Measurements from ENCODE around the gene SLC6A17.

Gene SLC6A17

DNA sequence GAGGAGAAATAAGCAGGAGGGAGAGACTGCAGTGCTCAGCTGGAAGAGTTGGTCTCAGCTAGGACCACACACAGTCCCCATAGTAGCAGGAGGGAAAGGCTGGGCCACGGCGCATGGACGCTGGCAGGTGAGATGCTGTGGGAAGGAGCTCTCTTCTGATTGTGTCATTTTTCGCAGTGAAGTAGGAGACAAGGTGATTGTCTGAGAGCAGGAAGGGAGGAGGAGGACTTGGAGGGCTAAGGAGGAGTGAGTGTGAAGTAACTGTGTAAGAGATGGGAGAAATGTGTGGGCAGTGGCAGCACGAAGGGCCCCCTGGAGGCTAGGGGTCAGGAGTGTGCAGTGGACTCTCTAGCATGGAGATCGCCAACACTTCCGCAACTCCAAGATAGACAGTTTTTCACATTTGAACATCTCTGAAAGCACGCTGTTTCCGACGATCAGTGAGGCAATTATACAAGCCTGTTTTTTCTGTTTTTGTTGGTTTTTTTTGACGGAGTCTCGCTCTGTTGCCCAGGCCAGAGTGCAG is 33.4 kb downstream of the SLC6A17 start:
- TF ChIP-seq, protein P1, sequence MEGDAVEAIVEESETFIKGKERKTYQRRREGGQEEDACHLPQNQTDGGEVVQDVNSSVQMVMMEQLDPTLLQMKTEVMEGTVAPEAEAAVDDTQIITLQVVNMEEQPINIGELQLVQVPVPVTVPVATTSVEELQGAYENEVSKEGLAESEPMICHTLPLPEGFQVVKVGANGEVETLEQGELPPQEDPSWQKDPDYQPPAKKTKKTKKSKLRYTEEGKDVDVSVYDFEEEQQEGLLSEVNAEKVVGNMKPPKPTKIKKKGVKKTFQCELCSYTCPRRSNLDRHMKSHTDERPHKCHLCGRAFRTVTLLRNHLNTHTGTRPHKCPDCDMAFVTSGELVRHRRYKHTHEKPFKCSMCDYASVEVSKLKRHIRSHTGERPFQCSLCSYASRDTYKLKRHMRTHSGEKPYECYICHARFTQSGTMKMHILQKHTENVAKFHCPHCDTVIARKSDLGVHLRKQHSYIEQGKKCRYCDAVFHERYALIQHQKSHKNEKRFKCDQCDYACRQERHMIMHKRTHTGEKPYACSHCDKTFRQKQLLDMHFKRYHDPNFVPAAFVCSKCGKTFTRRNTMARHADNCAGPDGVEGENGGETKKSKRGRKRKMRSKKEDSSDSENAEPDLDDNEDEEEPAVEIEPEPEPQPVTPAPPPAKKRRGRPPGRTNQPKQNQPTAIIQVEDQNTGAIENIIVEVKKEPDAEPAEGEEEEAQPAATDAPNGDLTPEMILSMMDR (IDR thresholded peaks at IDR 0.05; ENCODE audit: insufficient read depth, low read depth, low read length, missing control alignments), result no peak
- no peak overlapping the region for H3K4me3 ChIP-seq (ENCODE audit: low read length)

DNA sequence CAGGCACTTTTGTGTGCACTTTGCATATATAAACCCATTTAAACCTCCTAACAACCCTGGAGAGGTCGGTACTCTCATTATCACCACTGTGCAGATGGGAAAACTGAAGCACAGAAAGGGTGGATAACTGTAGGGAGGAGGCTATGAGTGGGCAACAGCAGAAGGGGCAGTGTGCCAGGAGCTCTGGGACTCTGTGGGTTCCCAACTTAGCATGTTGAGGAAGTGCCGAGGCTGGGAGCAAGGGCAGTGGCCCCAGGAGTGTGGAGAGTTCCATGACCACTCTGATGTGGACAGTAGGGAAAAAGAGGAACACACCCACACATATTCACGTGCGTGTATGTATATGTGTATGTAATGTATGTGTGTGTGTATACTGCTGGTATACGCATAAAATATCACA is 34.2 kb downstream of the SLC6A17 start:
- TF ChIP-seq, protein P1 (IDR thresholded peaks at IDR 0.05; ENCODE audit: insufficient read depth, low read depth, low read length, missing control alignments), result no peak
- DNase-seq (ENCODE audit: low read depth), result no peak

More for the DNA sequence above, 33.4 kb downstream of the SLC6A17 start:
- DNase-seq (ENCODE audit: low read depth), result no peak

DNA sequence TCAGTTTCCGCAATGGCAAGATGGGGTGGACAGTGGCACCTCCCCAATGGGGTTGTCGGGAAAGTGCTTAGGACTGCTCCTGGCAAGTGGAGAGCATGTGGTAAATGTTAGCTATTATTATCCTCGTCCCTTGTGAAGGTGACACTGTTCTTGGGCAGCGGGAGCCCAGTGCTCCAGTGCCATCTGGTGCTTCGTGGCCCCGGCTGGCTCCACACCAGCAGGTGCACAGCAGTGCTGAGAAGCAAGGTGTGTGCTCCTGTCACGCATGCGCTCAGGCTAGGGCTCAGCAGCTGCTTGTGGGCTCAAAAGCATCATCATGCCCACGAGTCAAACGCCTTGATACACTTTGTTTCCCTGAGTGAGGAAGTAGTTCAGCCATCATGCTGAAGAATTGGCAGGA is 34.9 kb downstream of the SLC6A17 start:
- no peak for DNase-seq (ENCODE audit: low read depth)
- TF ChIP-seq, protein P1 (IDR thresholded peaks at IDR 0.05; ENCODE audit: insufficient read depth, low read depth, low read length, missing control alignments), result no peak
- H3K4me3 ChIP-seq (ENCODE audit: low read length), result no peak overlapping the region

More for the DNA sequence above, 34.2 kb downstream of the SLC6A17 start:
- no peak overlapping the region for H3K4me3 ChIP-seq (ENCODE audit: low read length)

DNA sequence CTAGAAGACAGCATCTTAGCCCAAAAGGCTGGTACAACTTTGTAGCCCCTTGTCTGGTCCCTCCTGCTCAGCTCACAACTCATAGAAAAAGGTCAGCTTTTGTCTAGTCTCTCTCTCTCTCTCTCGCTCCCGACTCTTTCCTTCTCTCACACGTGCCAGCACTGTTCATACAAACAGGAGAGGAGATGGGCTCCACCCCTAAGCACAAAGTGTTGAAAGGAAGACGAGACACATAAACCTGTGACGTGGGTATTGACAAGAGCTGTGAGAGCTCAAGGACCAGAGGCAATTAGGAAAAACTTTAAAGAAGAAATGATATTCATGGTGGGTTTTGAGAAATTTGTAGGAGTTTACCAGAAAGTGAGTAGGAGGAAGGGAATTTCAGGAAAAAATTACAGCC is 36.3 kb downstream of the SLC6A17 start:
- TF ChIP-seq, protein P1 (IDR thresholded peaks at IDR 0.05; ENCODE audit: insufficient read depth, low read depth, low read length, missing control alignments), result no peak
- DNase-seq (ENCODE audit: low read depth), result peak; percentile 14

DNA sequence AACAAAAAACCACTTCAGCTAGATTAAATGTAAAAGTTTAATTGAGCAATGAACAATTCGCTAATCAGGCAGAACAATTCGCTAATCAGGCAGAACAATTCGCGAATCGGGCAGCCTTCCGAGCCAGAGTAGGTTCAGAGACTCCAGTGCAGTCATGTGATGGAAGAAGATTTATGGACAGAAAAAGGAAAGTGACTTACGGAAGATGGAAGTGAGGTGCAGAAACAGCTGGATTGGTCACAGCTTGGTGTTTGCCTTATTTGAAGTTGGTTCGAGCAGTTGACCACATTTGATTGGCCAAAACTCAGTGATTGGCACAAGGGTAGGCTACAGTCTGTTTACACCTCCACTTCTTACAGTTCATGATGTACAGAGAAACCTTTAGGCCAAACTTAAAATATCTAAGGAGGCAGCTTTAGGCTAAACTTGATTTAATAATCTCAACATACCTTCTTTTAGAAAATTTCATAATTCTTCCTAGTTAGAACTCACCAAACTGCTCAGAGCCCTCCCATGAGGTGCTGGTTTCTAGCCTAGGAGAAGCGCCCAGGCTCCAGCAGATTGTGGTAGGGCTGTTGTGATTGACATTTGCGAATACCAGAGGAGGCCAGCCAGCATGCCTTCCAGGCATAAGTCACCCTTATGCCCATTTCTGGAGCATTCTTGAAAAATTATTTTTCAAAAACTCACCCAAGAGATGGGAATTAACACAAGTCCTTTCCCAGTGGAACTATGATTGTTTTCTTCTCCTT is 37.0 kb downstream of the SLC6A17 start:
- peak; percentile 56 for DNase-seq (ENCODE audit: low read depth)
- TF ChIP-seq, protein P1 (IDR thresholded peaks at IDR 0.05; ENCODE audit: insufficient read depth, low read depth, low read length, missing control alignments), result no peak
- H3K4me3 ChIP-seq (ENCODE audit: low read length), result no peak overlapping the region

More for the DNA sequence above, 36.3 kb downstream of the SLC6A17 start:
- no peak overlapping the region for H3K4me3 ChIP-seq (ENCODE audit: low read length)

DNA sequence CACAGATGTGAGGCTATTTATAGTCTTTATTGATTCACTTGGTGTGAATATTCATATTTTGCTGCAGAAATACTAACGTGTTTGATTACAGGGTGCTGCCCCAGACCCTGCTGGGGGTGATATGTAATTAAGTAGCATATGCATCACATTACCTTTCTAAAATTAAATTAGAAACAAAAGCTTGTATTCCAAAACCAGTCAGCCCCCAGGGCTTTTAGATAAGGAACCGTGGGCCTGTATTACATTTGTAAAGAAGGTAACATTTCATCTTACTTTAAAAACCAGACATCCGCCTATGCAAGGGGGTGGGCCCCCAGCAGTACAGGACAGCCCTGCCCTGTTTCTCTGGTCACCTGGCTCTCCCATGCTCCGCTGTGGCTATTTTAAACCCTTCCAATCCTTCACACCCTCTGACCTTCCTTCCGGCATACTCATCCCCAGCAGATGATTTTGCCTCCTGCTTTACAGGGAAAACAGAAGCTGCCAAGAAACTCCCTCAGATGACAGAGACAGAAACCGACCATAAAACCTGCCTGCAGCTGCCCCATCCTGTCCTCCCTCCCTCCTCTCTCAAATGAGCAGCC is 37.8 kb downstream of the SLC6A17 start:
- DNase-seq (ENCODE audit: low read depth), result no peak
- TF ChIP-seq, protein P1 (IDR thresholded peaks at IDR 0.05; ENCODE audit: insufficient read depth, low read depth, low read length, missing control alignments), result no peak
- H3K4me3 ChIP-seq (ENCODE audit: low read length), result no peak overlapping the region

All from epithelial cell of esophagus (primary cell).